Kasumi-1 (cell line): ENCODE measurements around the gene YIF1B.
"Not testable (repeated sequence)": the region's sequence is repeated elsewhere in the genome, so short reads cannot be mapped to it uniquely, and the experiment has no call there.

Experiments used
- DNase-seq, 2 experiments: peaks; one replicate each; lab custom pipeline; 2025; lab: John Stamatoyannopoulos, UW

Gene YIF1B

DNA sequence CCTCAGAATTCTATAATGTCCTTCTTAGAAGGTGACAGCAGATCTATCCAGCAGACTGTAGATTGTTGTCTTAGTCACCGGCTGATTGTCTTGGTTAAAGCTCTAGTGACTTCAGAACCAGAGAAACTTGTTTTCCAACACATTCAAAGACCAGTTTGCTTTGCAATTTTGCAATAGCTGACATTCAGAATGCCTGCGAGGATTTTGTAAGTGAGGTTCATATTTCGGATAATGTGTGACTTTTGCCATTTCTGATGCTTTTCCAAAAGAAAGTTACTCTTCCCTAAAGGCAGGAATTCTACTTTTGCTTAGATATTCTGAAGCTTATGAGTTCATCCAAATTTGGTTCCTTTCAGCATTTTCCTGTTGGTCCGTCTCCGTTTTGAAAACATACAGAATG lies 38.2 kb downstream of the YIF1B start:
- no peak for DNase-seq

DNA sequence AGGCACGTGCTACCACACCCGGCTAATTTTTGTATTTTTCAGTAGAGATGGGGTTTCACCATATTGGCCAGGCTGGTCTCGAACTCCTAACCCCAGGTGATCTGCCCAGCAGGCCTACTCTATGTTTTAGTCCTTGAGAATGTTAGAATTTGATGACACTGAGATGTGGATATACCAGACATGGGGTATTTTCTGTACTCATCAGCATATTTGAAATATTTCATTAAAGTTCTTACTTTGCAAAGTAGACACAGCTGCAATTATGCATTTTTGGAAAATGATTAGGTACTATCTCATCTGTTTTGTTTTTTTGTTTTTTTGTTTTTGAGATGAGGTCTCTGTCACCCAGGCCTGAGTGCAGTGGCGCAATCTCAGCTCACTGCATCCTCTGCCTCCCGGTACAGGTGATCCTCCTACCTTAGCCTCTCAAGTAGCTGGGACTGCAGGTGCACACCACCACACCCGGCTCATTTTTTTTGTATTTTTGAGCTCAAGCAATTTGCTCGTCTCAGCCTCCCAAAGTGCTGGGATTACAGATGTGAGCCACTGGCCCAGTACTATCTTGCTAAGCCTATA lies 38.7 kb downstream of the YIF1B start:
- no peak for DNase-seq

- peak; percentile 31 to 44 for DNase-seq
Observed at GRCh38 chr19:38274739-38275138, 41.0 kb downstream of the YIF1B start.

- no peak for DNase-seq
Observed at GRCh38 chr19:38273499-38273898, 42.2 kb downstream of the YIF1B start.

- DNase-seq, result no peak
Observed at GRCh38 chr19:38270587-38271167, 45.1 kb downstream of the YIF1B start.

GRCh38 chr19:38268539-38268938 lies 47.2 kb downstream of the YIF1B start:
- no peak for DNase-seq

- DNase-seq, result no peak
Observed at GRCh38 chr19:38267761-38268483, 47.8 kb downstream of the YIF1B start.

DNA sequence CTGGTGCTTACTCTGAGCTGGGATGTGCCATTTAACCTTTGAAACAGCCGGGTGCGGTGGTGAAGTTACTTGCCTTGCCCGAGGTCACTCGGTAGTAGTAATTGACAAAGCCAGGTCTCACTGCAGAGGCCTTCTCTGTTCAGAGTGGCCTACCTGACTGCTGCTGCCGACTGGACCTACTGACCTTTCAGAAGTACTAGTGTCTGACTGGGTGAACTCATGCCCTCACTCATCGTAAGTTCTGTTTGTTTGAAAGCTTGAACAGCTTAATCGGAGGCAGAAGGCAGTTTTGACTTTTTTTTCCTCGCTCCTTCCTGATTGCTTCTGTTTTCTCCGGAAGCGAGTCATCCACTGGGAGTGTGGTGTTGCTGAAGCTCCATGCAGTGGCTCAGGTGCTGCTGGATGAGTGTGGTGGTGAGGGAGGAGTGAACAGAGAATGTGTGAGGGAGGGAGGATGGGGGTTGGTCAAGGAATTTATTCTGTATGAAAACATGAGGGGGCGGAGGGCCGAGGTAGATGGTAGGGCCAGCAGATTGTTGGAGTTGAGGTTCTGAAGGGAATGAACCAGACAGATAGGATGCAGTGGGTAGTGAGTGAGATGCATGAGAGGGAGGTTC lies 48.7 kb downstream of the YIF1B start:
- DNase-seq, result no peak

GRCh38 chr19:38265921-38266429 lies 49.8 kb downstream of the YIF1B start:
- DNase-seq, result no peak

DNA sequence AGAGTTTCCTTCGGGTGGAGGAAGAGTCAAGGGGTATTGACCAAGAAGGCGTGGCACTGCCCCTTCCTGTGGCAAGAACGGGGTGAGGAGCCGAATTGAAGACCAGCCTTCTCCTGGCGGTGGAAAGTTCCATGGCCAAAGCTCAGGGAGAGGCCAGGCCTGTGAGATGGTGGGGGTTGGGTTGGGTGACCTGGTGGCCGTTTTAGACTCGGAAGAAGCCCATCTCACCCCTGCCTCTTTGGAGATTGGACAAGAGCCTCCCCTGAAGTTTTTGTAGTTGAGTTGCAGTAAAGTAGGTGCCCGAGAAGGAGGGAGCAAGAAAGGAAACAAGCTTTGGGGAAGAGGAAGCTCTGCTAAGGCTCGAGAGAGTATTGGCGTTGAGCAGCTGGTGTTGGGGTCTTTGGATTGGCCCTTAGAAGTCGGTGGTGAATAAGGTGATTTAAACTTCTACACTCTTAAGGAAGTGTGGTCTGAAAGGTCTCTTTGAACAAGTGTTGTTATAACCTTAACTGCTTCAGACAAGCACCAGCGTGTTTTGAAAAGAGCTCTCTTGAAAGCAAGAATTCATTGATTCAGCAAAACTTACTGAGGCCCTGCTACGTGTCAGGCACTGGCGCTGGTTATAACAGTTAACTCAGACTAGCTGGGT lies 50.4 kb downstream of the YIF1B start:
- DNase-seq, result peak; percentile 81 to 86

DNA sequence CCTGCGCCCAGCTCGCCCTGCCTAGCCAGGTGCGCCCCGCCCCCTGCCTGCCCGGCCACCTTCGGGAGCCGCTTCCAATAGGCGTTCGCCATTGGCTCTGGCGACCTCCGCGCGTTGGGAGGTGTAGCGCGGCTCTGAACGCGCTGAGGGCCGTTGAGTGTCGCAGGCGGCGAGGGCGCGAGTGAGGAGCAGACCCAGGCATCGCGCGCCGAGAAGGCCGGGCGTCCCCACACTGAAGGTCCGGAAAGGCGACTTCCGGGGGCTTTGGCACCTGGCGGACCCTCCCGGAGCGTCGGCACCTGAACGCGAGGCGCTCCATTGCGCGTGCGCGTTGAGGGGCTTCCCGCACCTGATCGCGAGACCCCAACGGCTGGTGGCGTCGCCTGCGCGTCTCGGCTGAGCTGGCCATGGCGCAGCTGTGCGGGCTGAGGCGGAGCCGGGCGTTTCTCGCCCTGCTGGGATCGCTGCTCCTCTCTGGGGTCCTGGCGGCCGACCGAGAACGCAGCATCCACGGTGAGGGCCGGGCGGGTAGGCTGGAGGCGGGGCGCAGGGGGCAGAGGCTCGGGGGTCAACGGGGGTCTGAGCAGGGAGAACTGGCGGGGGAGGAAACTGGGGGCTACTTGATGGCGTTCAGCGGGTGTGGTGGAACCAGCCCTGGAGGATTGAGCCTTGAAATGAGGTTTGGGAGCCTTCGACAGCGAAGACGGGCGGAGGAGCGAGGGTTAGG lies 51.1 kb downstream of the YIF1B start, which contains the start of gene SPINT2:
Gene SPINT2 (plus strand): TSS at position 88 of the 727 bp plus-strand sequence. CDS start 320 bp downstream, at position 408.
- DNase-seq, result peak; percentile 47 to 60

DNA sequence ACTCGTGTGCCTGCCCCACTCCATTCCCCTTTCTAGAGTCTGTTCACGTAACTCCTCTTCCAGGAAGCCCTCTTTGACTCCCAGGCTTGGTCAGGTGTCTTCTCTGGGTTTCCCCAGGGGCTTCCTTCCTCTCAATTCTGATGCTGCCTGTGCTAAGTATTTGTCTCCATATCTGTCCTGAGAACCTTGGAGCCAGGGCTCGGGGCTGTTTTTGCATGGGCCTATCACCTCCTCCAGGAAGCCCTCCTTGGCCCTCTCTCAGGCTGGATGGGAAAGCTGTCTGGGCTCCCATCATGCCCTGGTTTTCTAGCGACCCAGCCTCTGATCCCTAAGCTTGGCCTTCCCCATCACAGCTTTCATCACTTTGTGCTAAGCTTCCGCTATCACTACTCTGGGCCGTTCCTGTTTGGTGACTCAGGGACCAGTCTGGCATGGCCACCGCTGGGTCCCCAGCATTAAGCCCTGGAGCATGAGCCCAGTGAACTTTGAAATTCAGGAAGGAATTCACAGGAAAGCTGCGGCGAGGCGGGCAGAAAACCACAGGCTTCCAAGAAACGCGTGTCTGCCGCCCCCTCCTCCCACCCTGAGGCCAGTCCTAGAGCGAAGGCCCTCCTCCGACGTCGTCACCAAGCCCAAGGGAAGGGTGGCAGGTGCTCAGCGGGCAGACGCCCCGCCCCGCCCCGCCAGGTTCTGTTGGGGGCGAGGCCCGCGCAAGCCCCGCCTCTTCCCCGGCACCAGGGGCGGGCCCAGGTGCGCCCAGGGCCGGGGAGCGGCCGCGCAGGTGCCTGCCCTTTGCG lies 51.9 kb downstream of the YIF1B start:
- DNase-seq, result peak; percentile 88 to 92

- no peak for DNase-seq
Observed at GRCh38 chr19:38262585-38263268, 53.0 kb downstream of the YIF1B start.

GRCh38 chr19:38261942-38262341 lies 53.8 kb downstream of the YIF1B start:
- DNase-seq, result not testable (repeated sequence)

DNA sequence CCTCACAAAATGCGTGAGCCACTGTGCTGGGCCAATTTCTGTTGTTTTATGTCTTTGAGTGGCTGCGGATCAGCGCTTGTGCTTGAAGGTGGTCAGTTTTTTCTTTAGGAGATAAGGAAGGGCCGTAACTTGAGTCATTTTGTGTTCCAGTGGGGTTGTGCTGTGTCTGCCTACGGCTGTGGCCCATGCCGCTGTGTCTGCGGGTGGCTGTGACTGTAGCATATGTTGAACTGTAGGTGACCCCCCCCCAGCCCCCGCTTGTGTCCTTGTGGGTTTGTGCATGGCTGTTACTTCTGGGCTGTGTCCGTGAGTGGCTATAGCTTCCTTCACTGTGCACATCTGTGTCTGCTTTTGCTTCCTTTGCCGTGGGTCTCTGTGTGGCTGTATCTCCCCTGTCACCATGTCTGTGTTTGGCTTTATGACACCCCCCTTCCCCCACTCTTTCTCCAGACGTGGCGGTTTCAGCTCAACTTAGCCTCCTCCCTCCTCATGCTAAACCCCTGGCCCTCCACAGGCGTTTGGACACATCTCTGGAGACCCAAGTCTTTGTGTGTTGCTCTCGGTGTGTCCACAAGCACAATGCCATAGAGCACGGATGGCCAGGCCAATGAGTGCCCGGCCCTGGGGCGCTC lies 60.2 kb downstream of the YIF1B start:
- DNase-seq, result peak in 1 of 2 experiments; percentile 20

DNA sequence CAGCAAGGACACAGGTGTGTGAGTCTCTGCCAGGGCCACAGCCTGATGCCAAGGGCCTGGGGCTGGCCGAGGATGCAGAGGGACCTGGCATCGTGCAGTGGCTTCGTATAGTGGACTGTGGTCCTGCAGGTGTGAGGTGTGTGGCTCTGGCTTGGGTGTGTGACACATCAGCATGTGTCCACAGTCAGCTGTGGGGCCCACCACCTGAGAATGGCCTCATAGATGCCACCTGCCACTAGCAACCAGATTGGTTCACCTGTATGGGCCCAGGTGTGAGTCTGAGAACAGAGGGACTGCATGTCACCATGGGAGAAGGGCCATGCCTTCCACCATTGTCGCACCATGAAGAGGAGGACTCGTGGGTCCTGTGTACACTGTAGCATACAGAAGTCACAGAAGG lies 62.0 kb downstream of the YIF1B start:
- DNase-seq, result no peak
